CD4-positive, alpha-beta memory T cell (primary cell): ENCODE results near the gene ADGRG7. TPM values are rescaled to one million over a fixed set of nuclear protein-coding genes. Genes with fewer than 3 reads are reported as not detected.

Experiments used
- CTCF ChIA-PET: fragments of 350-600 bp; sonication (Branson Sonifier 250); formaldehyde crosslinking; loops from one replicate; lab custom pipeline; 2021; ENCODE audit warnings: inconsistent platforms; ENCODE audit not compliant: partially characterized antibody; lab: Charles Lee
- POLR2A ChIA-PET: fragments of 350-600 bp; sonication (Branson Sonifier 250); formaldehyde crosslinking; loops from one replicate; lab custom pipeline; 2021; ENCODE audit not compliant: partially characterized antibody; lab: Charles Lee
- DNase-seq, 5 donors: peaks; one replicate each; pipeline versions ENCODE4 v3.0.0 to v3.0.0-alpha.2; 2020 to 2022; ENCODE audit warnings: mixed read lengths in 1 of 5
- H3K27ac ChIP-seq: one replicate; pipeline ENCODE4 v1.7.0; 2013; ENCODE audit warnings: low read depth, low read length
- H3K27me3 ChIP-seq: 2 replicates; pipeline ENCODE4 v1.7.0; 2013; ENCODE audit warnings: mild to moderate bottlenecking, low read length, moderate library complexity; ENCODE audit not compliant: insufficient read depth
- H3K36me3 ChIP-seq: 2 replicates; pipeline ENCODE4 v1.7.0; 2013; ENCODE audit warnings: mild to moderate bottlenecking, low read length, moderate library complexity; ENCODE audit not compliant: insufficient read depth
- H3K4me1 ChIP-seq: 2 replicates; pipeline ENCODE4 v1.7.0; 2013; ENCODE audit warnings: mild to moderate bottlenecking, low read length, moderate library complexity; ENCODE audit not compliant: insufficient read depth
- H3K4me3 ChIP-seq, 2 donors: one replicate each; pipeline ENCODE4 v1.7.0; 2013; ENCODE audit warnings: low read length in 2 of 2, mild to moderate bottlenecking in 1 of 2
- H3K9me3 ChIP-seq, 2 donors: one replicate each; pipeline ENCODE4 v1.7.0; 2013; ENCODE audit warnings: low read length in 2 of 2, control low read depth in 1 of 2; ENCODE audit not compliant: control insufficient read depth in 1 of 2
- H3K27ac Mint-ChIP-seq, 7 donors: one replicate each; pipeline ENCODE4 v1.8.0; 2020 to 2021; ENCODE audit warnings: mixed read lengths in 7 of 7, mild to moderate bottlenecking in 6 of 7, inconsistent platforms in 3 of 7, moderate library complexity in 3 of 7
- H3K27me3 Mint-ChIP-seq, 2 donors: one replicate each; pipeline ENCODE4 v1.8.0; 2020 to 2021; ENCODE audit warnings: mixed read lengths in 2 of 2
- H3K36me3 Mint-ChIP-seq, 2 donors: one replicate each; pipeline ENCODE4 v1.8.0; 2020 to 2021; ENCODE audit warnings: mixed read lengths in 2 of 2, inconsistent platforms in 1 of 2, mild to moderate bottlenecking in 1 of 2
- H3K4me1 Mint-ChIP-seq, 4 donors: one replicate each; pipeline ENCODE4 v1.8.0; 2020 to 2021; ENCODE audit warnings: mixed read lengths in 4 of 4, mild to moderate bottlenecking in 1 of 4
- H3K4me3 Mint-ChIP-seq, 8 donors: one replicate each; pipeline ENCODE4 v1.8.0; 2020 to 2021; ENCODE audit warnings: mixed read lengths in 8 of 8, mild to moderate bottlenecking in 7 of 8, moderate library complexity in 6 of 8, inconsistent platforms in 3 of 8
- H3K9me3 Mint-ChIP-seq, 8 donors: one replicate each; pipeline ENCODE4 v1.8.0; 2020 to 2021; ENCODE audit warnings: mixed read lengths in 8 of 8, mild to moderate bottlenecking in 5 of 8, inconsistent platforms in 3 of 8, moderate library complexity in 1 of 8
- intact Hi-C: fragments of 100-400 bp; cut with micrococcal nuclease; formaldehyde crosslinking; loops from one replicate; pipeline ENCODE4 v1.15.1; 2023
- polyA plus RNA-seq, 2 donors: library from polyadenylated mRNA; unstranded; fragments of 300-500 nt; fragmentation: Illumina TruSeq; gene quantifications; one replicate each; pipeline ENCODE4 v1.2.3, GENCODE V29; 2021
- total RNA-seq, 2 experiments: library from RNA; stranded (reverse); gene quantifications; one replicate each; pipeline ENCODE4 v1.2.3, GENCODE V29; 2021

ADGRG7 gene
- total and polyA plus RNA-seq, 4 experiments from 2014 or later, result not detected

GRCh38 chr3:100570811-100571210, 38.6 kb upstream of the ADGRG7 start:
- Histone ChIP-seq H3K36me3 (no peaks in the 10 kb centered on the region), H3K4me1 (no peaks in the 10 kb centered on the region), H3K27me3 (no peaks in the 10 kb centered on the region), H3K4me3 (no peak overlapping the region), H3K27ac (no peak overlapping the region), H3K9me3 (no peaks in the 10 kb centered on the region)
- no peaks in the 10 kb centered on the region for H3K9me3 Mint-ChIP-seq
- no peak overlapping the region for H3K27ac Mint-ChIP-seq
- CTCF ChIA-PET, result interaction anchor here (1.7 kb wide), 2 partner anchors 19 to 21 kb away, joined by 4 to 6 read pairs; no protein-coding TSS in a partner anchor
- no peaks in the 10 kb centered on the region for H3K4me1 Mint-ChIP-seq
- POLR2A ChIA-PET, result no interaction called here
- H3K4me3 Mint-ChIP-seq, result no peak overlapping the region
- peaks cover 0 to 2% of the 10 kb centered on the region in 2 donors for H3K27me3 Mint-ChIP-seq
- no peaks in the 10 kb centered on the region for H3K36me3 Mint-ChIP-seq
- intact Hi-C loops, result no loop called here
- DNase-seq, result no peak

GRCh38 chr3:100574536-100574935, 34.9 kb upstream of the ADGRG7 start:
- intact Hi-C loops, result no loop called here
- H3K36me3 Mint-ChIP-seq, result no peaks in the 10 kb centered on the region
- no peak overlapping the region for H3K27ac ChIP-seq
- no peaks in the 10 kb centered on the region for H3K9me3 ChIP-seq
- no peaks in the 10 kb centered on the region for H3K36me3 ChIP-seq
- H3K4me3 Mint-ChIP-seq, result no peak overlapping the region
- no peak overlapping the region for H3K4me3 ChIP-seq
- ChIA-PET POLR2A (no interaction called here), CTCF (interaction anchor here (1.0 to 8.1 kb wide), 3 partner anchors 9 to 16 kb away, joined by 3 to 54 read pairs (median 3); no protein-coding TSS in a partner anchor)
- peaks cover 0 to 3% of the 10 kb centered on the region in 2 donors for H3K27me3 Mint-ChIP-seq
- no peaks in the 10 kb centered on the region for H3K9me3 Mint-ChIP-seq
- H3K27ac Mint-ChIP-seq, result no peak overlapping the region
- no peaks in the 10 kb centered on the region for H3K4me1 Mint-ChIP-seq
- H3K27me3 ChIP-seq, result no peaks in the 10 kb centered on the region
- DNase-seq, result no peak
- no peaks in the 10 kb centered on the region for H3K4me1 ChIP-seq

- CTCF ChIA-PET, result interaction anchor here (1.5 to 8.1 kb wide), 2 partner anchors 10 to 15 kb away, joined by 3 to 54 read pairs; no protein-coding TSS in a partner anchor
Observed at GRCh38 chr3:100575704-100576103, 33.7 kb upstream of the ADGRG7 start.

GRCh38 chr3:100577382-100578008, 31.9 kb upstream of the ADGRG7 start:
- no peaks in the 10 kb centered on the region for H3K9me3 Mint-ChIP-seq
- intact Hi-C loops, result no loop called here
- no peaks in the 10 kb centered on the region for H3K4me1 ChIP-seq
- H3K27me3 ChIP-seq, result no peaks in the 10 kb centered on the region
- no peak overlapping the region for H3K4me3 ChIP-seq
- H3K9me3 ChIP-seq, result no peaks in the 10 kb centered on the region
- DNase-seq, result no peak
- ChIA-PET CTCF (interaction anchor here (1.6 to 8.1 kb wide), 2 partner anchors 9 to 13 kb away, joined by 4 to 54 read pairs; no protein-coding TSS in a partner anchor), POLR2A (no interaction called here)
- no peak overlapping the region for H3K27ac ChIP-seq
- H3K4me1 Mint-ChIP-seq, result no peaks in the 10 kb centered on the region
- H3K4me3 Mint-ChIP-seq, result no peak overlapping the region
- H3K36me3 ChIP-seq, result no peaks in the 10 kb centered on the region
- H3K27ac Mint-ChIP-seq, result no peak overlapping the region
- peaks cover 1 to 3% of the 10 kb centered on the region in 2 donors for H3K27me3 Mint-ChIP-seq
- H3K36me3 Mint-ChIP-seq, result no peaks in the 10 kb centered on the region

More at GRCh38 chr3:100575704-100576103, 33.7 kb upstream of the ADGRG7 start:
- no peaks in the 10 kb centered on the region for H3K36me3 Mint-ChIP-seq
- POLR2A ChIA-PET, result no interaction called here
- H3K4me1 Mint-ChIP-seq, result no peaks in the 10 kb centered on the region
- H3K27ac Mint-ChIP-seq, result no peak overlapping the region
- intact Hi-C loops, result no loop called here
- DNase-seq, result no peak
- H3K27me3 Mint-ChIP-seq, result peaks cover 0 to 1% of the 10 kb centered on the region in 2 donors
- no peak overlapping the region for H3K27ac ChIP-seq
- H3K4me3 Mint-ChIP-seq, result no peak overlapping the region
- no peaks in the 10 kb centered on the region for H3K36me3 ChIP-seq
- H3K27me3 ChIP-seq, result no peaks in the 10 kb centered on the region
- no peaks in the 10 kb centered on the region for H3K9me3 Mint-ChIP-seq
- H3K4me1 ChIP-seq, result no peaks in the 10 kb centered on the region
- no peaks in the 10 kb centered on the region for H3K9me3 ChIP-seq
- no peak overlapping the region for H3K4me3 ChIP-seq

GRCh38 chr3:100578646-100579045, 30.8 kb upstream of the ADGRG7 start:
- H3K27ac ChIP-seq, result no peak overlapping the region
- ChIA-PET CTCF (interaction anchor here (8.1 kb wide), 1 partner anchor 12 kb away, joined by 54 read pairs; no protein-coding TSS in a partner anchor), POLR2A (no interaction called here)
- Mint-ChIP-seq H3K4me1 (no peaks in the 10 kb centered on the region), H3K4me3 (no peak overlapping the region), H3K36me3 (no peaks in the 10 kb centered on the region), H3K27ac (no peak overlapping the region), H3K27me3 (peaks cover 1 to 3% of the 10 kb centered on the region in 2 donors), H3K9me3 (no peaks in the 10 kb centered on the region)
- no peaks in the 10 kb centered on the region for H3K36me3 ChIP-seq
- no peak for DNase-seq
- H3K4me3 ChIP-seq, result no peak overlapping the region
- no peaks in the 10 kb centered on the region for H3K9me3 ChIP-seq
- H3K4me1 ChIP-seq, result no peaks in the 10 kb centered on the region
- intact Hi-C loops, result no loop called here
- no peaks in the 10 kb centered on the region for H3K27me3 ChIP-seq

GRCh38 chr3:100580147-100580546, 29.3 kb upstream of the ADGRG7 start:
- H3K4me3 ChIP-seq, result no peak overlapping the region
- no peak for DNase-seq
- no peaks in the 10 kb centered on the region for H3K9me3 ChIP-seq
- H3K4me3 Mint-ChIP-seq, result no peak overlapping the region
- ChIA-PET POLR2A (no interaction called here), CTCF (interaction anchor here (0.7 to 8.1 kb wide), 2 partner anchors 11 to 772 kb away, joined by 3 to 54 read pairs; no protein-coding TSS in a partner anchor)
- no peak overlapping the region for H3K27ac Mint-ChIP-seq
- intact Hi-C loops, result no loop called here
- H3K36me3 ChIP-seq, result no peaks in the 10 kb centered on the region
- no peak overlapping the region for H3K27ac ChIP-seq
- no peaks in the 10 kb centered on the region for H3K36me3 Mint-ChIP-seq
- H3K9me3 Mint-ChIP-seq, result no peaks in the 10 kb centered on the region
- H3K4me1 ChIP-seq, result no peaks in the 10 kb centered on the region
- H3K27me3 Mint-ChIP-seq, result peaks cover 1 to 3% of the 10 kb centered on the region in 2 donors
- H3K27me3 ChIP-seq, result no peaks in the 10 kb centered on the region
- H3K4me1 Mint-ChIP-seq, result no peaks in the 10 kb centered on the region

- ChIA-PET POLR2A (no interaction called here), CTCF (interaction anchor here (8.1 kb wide), 1 partner anchor 9 kb away, joined by 54 read pairs; no protein-coding TSS in a partner anchor)
- H3K27ac ChIP-seq, result no peak overlapping the region
Observed at GRCh38 chr3:100581650-100582049, 27.8 kb upstream of the ADGRG7 start.

More at GRCh38 chr3:100581650-100582049, 27.8 kb upstream of the ADGRG7 start:
- Histone ChIP-seq H3K4me3 (no peak overlapping the region), H3K9me3 (no peaks in the 10 kb centered on the region), H3K27me3 (no peaks in the 10 kb centered on the region), H3K4me1 (no peaks in the 10 kb centered on the region), H3K36me3 (no peaks in the 10 kb centered on the region)
- no peaks in the 10 kb centered on the region for H3K9me3 Mint-ChIP-seq
- no peak overlapping the region for H3K4me3 Mint-ChIP-seq
- no peak for DNase-seq
- H3K27ac Mint-ChIP-seq, result no peak overlapping the region
- H3K36me3 Mint-ChIP-seq, result no peaks in the 10 kb centered on the region
- H3K4me1 Mint-ChIP-seq, result no peaks in the 10 kb centered on the region
- intact Hi-C loops, result no loop called here
- H3K27me3 Mint-ChIP-seq, result peaks cover 1 to 3% of the 10 kb centered on the region in 2 donors
